ENCODE data around the gene BAG5.
A peak's percentile ranks its signal among the peaks of the same experiment; 100 is the strongest.
"Not testable (repeated sequence)": the region's sequence is repeated elsewhere in the genome, so short reads cannot be mapped to it uniquely, and the experiment has no call there.

The BAG5 gene

GRCh38 chr14:103528146-103528586 lies 34.3 kb downstream of the BAG5 start:
- Mint-ChIP-seq H3K36me3 (ENCODE audit: low read depth) (peaks cover 9% of the 10 kb centered on the region), H3K4me1 (ENCODE audit: low read depth) (peaks cover 45% of the 10 kb centered on the region), H3K9me3 (no peaks in the 10 kb centered on the region), H3K27ac (peak overlapping the region; percentile 94), H3K4me3 (peak overlapping the region; percentile 95), H3K27me3 (peaks cover 7% of the 10 kb centered on the region)

DNA sequence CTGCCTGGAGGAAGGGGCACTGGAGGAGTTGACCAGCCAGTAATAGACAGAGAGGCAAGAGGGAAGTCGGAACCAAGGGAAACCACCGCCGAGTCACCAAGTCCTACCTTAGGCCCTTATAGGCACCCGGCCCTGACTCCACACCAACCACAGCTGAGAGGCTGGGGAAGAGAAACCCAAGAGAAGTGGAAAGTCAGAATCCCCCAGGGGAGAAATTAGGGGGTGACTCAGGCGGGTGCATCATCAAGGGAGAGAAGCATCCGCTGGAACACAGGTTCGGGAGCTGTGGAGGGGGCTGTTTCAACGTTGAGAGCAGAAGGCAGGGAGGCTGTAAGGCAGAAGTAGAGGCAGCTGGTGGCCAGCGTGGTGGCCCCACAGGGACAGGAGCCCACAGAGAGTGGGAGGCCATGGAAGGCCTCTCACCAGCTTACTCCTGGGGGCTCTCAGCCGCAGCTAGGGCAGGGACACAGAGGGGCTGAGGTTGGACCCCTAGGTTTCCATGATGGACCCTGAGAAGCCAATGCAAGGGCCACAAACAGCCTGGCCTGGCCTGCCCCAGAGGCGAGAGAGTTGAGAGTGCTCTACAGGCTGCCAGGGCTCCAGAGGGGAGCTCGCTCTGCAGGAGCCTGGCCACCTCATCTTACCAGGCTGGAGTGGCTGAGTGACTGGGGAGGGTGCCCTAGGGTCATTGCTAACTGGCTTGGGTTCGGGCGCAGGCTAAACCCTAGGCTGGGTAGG lies 34.9 kb downstream of the BAG5 start:
- peaks cover 9% of the 10 kb centered on the region for H3K36me3 Mint-ChIP-seq (ENCODE audit: low read depth)
- peak overlapping the region; percentile 87 for H3K27ac Mint-ChIP-seq
- H3K4me3 Mint-ChIP-seq: peak overlapping the region; percentile 95
- peaks cover 45% of the 10 kb centered on the region for H3K4me1 Mint-ChIP-seq (ENCODE audit: low read depth)
- H3K27me3 Mint-ChIP-seq: peaks cover 7% of the 10 kb centered on the region
- no peaks in the 10 kb centered on the region for H3K9me3 Mint-ChIP-seq

DNA sequence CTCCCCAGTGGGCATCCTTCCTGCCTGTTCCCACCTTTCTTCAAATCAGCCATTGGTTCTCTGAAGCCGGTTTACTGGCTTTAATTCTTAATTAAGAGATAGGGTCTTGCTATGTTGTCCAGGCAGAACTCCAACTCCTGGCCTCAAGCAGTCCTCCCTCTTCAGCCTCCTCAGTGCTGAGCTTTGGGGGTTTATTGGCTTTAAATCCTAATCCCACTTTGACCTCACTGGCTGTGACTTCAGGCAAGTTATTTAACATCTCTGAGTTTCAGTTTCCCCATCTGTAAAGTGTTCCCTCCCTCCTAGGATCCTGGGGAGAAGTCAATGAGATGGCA lies 35.6 kb downstream of the BAG5 start:
- peaks cover 9% of the 10 kb centered on the region for H3K36me3 Mint-ChIP-seq (ENCODE audit: low read depth)
- peak overlapping the region; percentile 87 for H3K27ac Mint-ChIP-seq
- peaks cover 45% of the 10 kb centered on the region for H3K4me1 Mint-ChIP-seq (ENCODE audit: low read depth)
- peaks cover 7% of the 10 kb centered on the region for H3K27me3 Mint-ChIP-seq
- peak overlapping the region; percentile 79 for H3K4me3 Mint-ChIP-seq
- H3K9me3 Mint-ChIP-seq: no peaks in the 10 kb centered on the region

- Mint-ChIP-seq H3K27me3 (peaks cover 7% of the 10 kb centered on the region), H3K4me1 (ENCODE audit: low read depth) (peaks cover 42% of the 10 kb centered on the region), H3K27ac (no peak overlapping the region), H3K4me3 (no peak overlapping the region), H3K36me3 (ENCODE audit: low read depth) (peaks cover 9% of the 10 kb centered on the region), H3K9me3 (no peaks in the 10 kb centered on the region)
These were observed 36.1 kb downstream of the BAG5 start for GRCh38 chr14:103526247-103526913.

GRCh38 chr14:103525430-103526246 lies 36.8 kb downstream of the BAG5 start:
- not testable (repeated sequence) for H3K9me3 Mint-ChIP-seq; H3K36me3 Mint-ChIP-seq (ENCODE audit: low read depth); H3K27me3 Mint-ChIP-seq; H3K4me3 Mint-ChIP-seq
- Mint-ChIP-seq H3K4me1 (ENCODE audit: low read depth) (peaks cover 36% of the 10 kb centered on the region), H3K27ac (peak overlapping the region; percentile 12)

DNA sequence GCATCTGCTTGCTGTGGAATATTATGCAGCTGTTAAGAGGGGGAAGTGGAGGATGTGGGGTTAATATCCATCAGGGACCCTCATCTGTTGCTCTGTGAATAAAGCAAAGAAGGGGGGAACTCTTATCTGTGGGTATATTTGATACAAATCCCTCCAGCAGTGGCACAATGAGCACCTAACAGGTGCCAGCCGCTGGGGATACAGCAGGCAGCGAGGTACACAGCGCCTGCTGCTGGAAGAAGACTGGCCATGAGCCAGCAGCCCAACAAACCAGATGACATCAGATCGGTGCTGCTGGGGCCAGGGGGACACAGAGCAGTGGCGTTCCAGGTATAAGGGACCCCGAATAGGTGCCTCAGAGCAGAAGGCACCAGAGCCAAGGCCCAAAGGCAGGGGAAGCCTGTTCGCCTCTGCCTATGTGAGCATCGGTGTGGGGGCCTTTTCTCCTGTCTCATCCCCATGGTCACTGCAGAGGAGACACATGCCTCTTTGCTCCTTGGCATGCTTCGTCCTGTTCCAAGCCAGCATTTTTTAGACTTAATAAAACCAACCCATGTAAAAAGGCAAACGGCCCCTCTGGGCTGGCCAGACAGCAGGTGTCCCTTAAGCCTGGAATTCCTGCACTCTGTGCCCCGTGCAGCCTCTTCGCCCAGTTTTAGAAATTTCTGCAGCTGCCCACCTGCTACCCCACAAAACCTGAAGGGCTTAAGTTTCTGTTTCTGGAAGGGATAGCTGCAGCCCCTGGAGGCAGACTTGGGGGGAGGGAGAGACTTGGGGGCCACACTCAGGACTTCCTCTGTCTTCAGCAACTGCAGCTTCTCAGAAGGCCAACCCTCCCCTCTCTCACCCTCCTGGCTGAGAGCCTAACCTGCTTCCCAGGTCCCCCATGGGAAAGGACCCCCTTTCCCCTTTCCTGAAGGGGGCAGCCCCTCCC lies 38.2 kb downstream of the BAG5 start:
- Mint-ChIP-seq H3K27me3 (peaks cover 13% of the 10 kb centered on the region), H3K4me3 (no peak overlapping the region)

DNA sequence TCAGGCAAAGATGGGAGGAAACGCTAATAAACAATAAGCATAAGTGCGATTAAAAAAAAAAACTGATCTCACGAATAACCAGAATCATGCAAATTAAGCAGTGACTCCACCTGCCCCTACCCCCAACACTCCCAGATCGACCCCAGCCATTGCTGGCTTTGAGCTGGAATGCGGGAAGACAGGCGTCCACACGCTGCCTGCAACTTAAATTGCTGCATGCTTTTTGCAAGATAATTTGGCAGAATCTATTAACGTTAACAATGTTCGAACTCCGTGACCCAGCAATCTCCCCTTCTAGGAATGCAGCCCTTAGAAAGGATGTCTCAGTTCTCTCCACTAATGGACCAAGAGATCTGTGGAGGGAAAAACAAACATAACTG lies 38.9 kb downstream of the BAG5 start:
- H3K27ac Mint-ChIP-seq: no peak overlapping the region
- H3K36me3 Mint-ChIP-seq (ENCODE audit: low read depth): no peaks in the 10 kb centered on the region
- H3K27me3 Mint-ChIP-seq: peaks cover 13% of the 10 kb centered on the region
- peaks cover 28% of the 10 kb centered on the region for H3K4me1 Mint-ChIP-seq (ENCODE audit: low read depth)
- H3K4me3 Mint-ChIP-seq: peak overlapping the region; percentile 10
- no peaks in the 10 kb centered on the region for H3K9me3 Mint-ChIP-seq

More for the DNA sequence above, 38.2 kb downstream of the BAG5 start:
- Mint-ChIP-seq H3K27ac (no peak overlapping the region), H3K4me1 (ENCODE audit: low read depth) (peaks cover 27% of the 10 kb centered on the region), H3K9me3 (no peaks in the 10 kb centered on the region), H3K36me3 (ENCODE audit: low read depth) (no peaks in the 10 kb centered on the region)

- Mint-ChIP-seq H3K27ac (no peak within 1 kb of the TSS), H3K36me3 (ENCODE audit: low read depth) (no peaks in the 10 kb centered on the region), H3K4me3 (peak within 1 kb of the TSS; percentile 47), H3K27me3 (peaks cover 13% of the 10 kb centered on the region), H3K9me3 (no peaks in the 10 kb centered on the region), H3K4me1 (ENCODE audit: low read depth) (peaks cover 23% of the 10 kb centered on the region)
These were observed 39.5 kb downstream of the BAG5 start, which contains the start of gene CKB for GRCh38 chr14:103522649-103523574. TSS of gene CKB (minus strand) at chr14:103522830. CDS start at chr14:103522493, 337 bp downstream.

- Mint-ChIP-seq H3K36me3 (ENCODE audit: low read depth) (no peaks in the 10 kb centered on the region), H3K9me3 (no peaks in the 10 kb centered on the region), H3K4me1 (ENCODE audit: low read depth) (peaks cover 14% of the 10 kb centered on the region), H3K27ac (no peak overlapping the region), H3K27me3 (peaks cover 13% of the 10 kb centered on the region), H3K4me3 (peak overlapping the region; percentile 47)
These were observed 40.4 kb downstream of the BAG5 start for GRCh38 chr14:103521951-103522563.

- no peak overlapping the region for H3K27ac Mint-ChIP-seq
- no peaks in the 10 kb centered on the region for H3K9me3 Mint-ChIP-seq
- H3K27me3 Mint-ChIP-seq: peaks cover 13% of the 10 kb centered on the region
- H3K4me3 Mint-ChIP-seq: no peak overlapping the region
- no peaks in the 10 kb centered on the region for H3K36me3 Mint-ChIP-seq (ENCODE audit: low read depth)
- H3K4me1 Mint-ChIP-seq (ENCODE audit: low read depth): peaks cover 8% of the 10 kb centered on the region
These were observed 41.0 kb downstream of the BAG5 start for GRCh38 chr14:103521438-103521950.

DNA sequence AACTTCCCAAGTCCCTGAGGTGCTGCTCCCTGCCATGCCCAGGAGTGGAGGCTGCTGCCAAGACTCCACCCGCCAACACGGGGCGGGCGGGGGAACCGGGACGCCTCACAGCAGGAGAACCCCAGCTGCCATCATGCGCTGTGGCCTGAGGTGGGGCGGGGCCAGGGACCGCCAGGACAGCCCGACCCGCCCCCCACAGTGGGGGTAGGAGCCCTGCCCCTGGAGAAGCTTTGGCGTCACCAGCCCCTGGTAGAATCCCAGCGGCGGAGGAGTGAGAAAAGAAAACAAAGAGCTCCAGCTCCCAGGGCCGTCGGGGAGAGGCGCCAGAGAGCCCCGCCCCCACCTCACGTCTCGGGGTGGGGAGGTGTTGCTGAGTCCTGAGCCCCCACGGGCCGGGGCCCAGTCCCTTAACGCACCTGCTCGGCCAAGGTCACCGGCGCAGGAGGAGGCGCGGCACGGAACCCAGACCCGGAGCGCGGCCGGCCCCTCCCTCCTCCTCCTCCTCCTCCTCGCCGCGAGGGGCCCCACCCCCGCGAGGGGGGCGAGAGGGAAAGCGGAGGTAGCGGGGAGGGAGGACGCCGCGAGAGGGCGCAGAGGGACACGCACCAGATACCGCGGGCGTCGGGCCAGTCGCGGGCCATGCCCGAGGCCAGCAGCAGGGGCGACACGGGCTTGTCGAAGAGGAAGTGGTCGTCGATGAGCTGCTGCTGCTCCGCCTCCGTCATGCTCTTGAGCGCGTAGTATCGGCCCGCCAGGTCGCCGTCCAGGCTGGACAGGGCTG lies 41.6 kb downstream of the BAG5 start:
- Mint-ChIP-seq H3K27ac (no peak overlapping the region), H3K9me3 (no peaks in the 10 kb centered on the region), H3K27me3 (peaks cover 13% of the 10 kb centered on the region), H3K36me3 (ENCODE audit: low read depth) (no peaks in the 10 kb centered on the region), H3K4me1 (ENCODE audit: low read depth) (peaks cover 8% of the 10 kb centered on the region), H3K4me3 (peak overlapping the region; percentile 43)

DNA sequence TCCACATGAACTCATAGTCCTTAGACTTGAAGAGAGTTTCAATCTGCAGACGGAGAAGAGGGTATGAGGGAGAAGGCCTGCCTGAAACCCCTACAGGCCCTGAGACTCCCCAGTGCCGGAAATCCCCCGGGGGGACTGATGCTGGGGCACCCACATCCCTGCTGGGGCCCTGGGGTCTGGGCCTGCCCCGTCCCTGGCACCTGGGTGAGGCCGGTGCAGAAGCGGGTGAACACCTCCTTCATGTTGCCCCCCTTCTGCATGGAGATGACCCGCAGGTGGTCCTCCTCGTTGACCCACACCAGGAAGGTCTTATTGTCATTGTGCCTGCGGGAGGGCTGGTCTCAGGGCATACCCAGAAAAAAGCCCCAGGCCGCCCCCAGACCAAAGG lies 42.2 kb downstream of the BAG5 start:
- no peak overlapping the region for H3K27ac Mint-ChIP-seq
- H3K4me3 Mint-ChIP-seq: peak overlapping the region; percentile 53
- H3K36me3 Mint-ChIP-seq (ENCODE audit: low read depth): no peaks in the 10 kb centered on the region
- no peaks in the 10 kb centered on the region for H3K9me3 Mint-ChIP-seq
- peaks cover 8% of the 10 kb centered on the region for H3K4me1 Mint-ChIP-seq (ENCODE audit: low read depth)
- H3K27me3 Mint-ChIP-seq: peaks cover 13% of the 10 kb centered on the region
